Left kidney (tissue), 2 donors: ENCODE data around the gene TMEM238. TPM values are rescaled to one million over a fixed set of nuclear protein-coding genes. Genes with fewer than 3 reads are reported as not detected.

Experiments used
- DNase-seq: peaks from one replicate; pipeline ENCODE4 v3.0.0-alpha.2; 2013
- polyA plus RNA-seq: library from polyadenylated mRNA; unstranded; fragments of 120-200 nt; gene quantifications from one replicate; pipeline ENCODE4 v1.2.1, GENCODE V29; 2013; ENCODE audit not compliant: insufficient read length

Gene TMEM238
- polyA plus RNA-seq, 1 donor = 0.32 TPM

GRCh38 chr19:55382013-55382412 lies 2.1 kb downstream of the TMEM238 start:
- DNase-seq = no peak

GRCh38 chr19:55379174-55379573 lies 4.9 kb downstream of the TMEM238 start:
- DNase-seq = no peak

- no peak for DNase-seq
These were observed 6.5 kb downstream of the TMEM238 start for GRCh38 chr19:55377356-55378131.

- no peak for DNase-seq
These were observed 7.7 kb downstream of the TMEM238 start, which contains the start of gene TMEM190 for GRCh38 chr19:55376241-55376933. Gene TMEM190, plus strand, starts transcription at chr19:55376826. Its CDS starts 28 bp downstream, at chr19:55376854.

GRCh38 chr19:55373993-55374757 lies 9.9 kb downstream of the TMEM238 start:
- no peak for DNase-seq

GRCh38 chr19:55373306-55373992 lies 10.6 kb downstream of the TMEM238 start:
- DNase-seq = no peak

GRCh38 chr19:55372316-55373081 lies 11.6 kb downstream of the TMEM238 start:
- DNase-seq = no peak

GRCh38 chr19:55370305-55370988 lies 13.6 kb downstream of the TMEM238 start, which contains the start of gene IL11:
Gene IL11, minus strand, starts transcription at chr19:55370463. Its CDS starts 153 bp downstream, at chr19:55370310.
- DNase-seq = no peak

- DNase-seq = no peak
These were observed 14.3 kb downstream of the TMEM238 start for GRCh38 chr19:55369653-55370304.

- DNase-seq = no peak
These were observed 15.2 kb downstream of the TMEM238 start for GRCh38 chr19:55368701-55369563.

- DNase-seq = no peak
These were observed 16.0 kb downstream of the TMEM238 start for GRCh38 chr19:55368106-55368505.

GRCh38 chr19:55366790-55367189 lies 17.3 kb downstream of the TMEM238 start:
- DNase-seq = no peak

- no peak for DNase-seq
These were observed 18.1 kb downstream of the TMEM238 start for GRCh38 chr19:55365964-55366363.

GRCh38 chr19:55365245-55365644 lies 18.8 kb downstream of the TMEM238 start:
- DNase-seq = no peak

GRCh38 chr19:55362990-55363716 lies 20.9 kb downstream of the TMEM238 start, which contains the start of gene GARIN5B:
Gene GARIN5B, minus strand, starts transcription at chr19:55363260. Its CDS starts 194 bp downstream, at chr19:55363066.
- no peak for DNase-seq

- DNase-seq = no peak
These were observed 21.7 kb downstream of the TMEM238 start for GRCh38 chr19:55362174-55362989.

GRCh38 chr19:55360902-55361301 lies 23.2 kb downstream of the TMEM238 start:
- DNase-seq = no peak
